ENCODE results near the gene TLR10.
A peak's percentile ranks its signal among the peaks of the same experiment; 100 is the strongest.

TLR10 gene

DNA sequence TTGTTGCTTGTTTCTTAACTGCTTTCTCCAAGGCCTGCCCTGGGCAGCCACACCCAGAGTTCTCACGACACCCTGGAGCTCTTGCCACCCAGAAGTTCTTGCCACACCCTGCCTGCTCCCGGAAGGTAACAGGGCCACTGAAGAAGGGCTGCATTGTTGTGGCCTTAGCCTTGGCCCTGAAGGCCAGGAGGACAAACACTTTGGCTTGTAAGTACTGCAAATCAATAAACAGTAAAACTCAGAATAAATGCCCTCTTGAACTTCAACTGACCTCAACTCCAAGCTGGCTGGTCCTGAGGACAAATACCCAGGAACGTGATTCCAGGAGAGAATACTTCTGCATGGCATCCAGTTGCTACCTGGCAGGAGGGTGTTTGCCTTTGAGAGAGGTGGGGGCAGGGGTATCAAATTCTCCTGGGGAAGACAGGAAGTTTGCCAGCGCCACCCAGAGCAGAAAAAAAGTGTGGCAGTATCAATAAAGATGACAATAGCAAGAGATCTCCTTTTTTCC lies 54.1 kb downstream of the TLR10 start:
- no peak for DNase-seq

DNA sequence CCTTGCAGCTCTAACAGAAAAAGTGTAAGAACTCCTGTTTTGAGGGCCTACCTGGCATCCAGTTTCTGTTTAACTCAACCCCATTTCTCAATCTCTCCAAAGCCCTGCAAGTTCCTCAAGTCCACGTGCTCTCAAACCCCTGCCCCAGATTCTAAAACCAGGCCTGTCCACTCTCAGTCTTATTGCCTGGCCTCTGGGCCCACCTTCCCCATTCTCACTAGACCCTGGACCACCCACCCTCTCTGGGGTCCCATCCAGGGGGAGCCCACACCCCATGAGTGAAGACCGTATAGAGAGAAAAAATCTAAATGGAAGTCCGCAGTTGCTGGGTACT lies 58.3 kb downstream of the TLR10 start:
- DNase-seq: no peak

DNA sequence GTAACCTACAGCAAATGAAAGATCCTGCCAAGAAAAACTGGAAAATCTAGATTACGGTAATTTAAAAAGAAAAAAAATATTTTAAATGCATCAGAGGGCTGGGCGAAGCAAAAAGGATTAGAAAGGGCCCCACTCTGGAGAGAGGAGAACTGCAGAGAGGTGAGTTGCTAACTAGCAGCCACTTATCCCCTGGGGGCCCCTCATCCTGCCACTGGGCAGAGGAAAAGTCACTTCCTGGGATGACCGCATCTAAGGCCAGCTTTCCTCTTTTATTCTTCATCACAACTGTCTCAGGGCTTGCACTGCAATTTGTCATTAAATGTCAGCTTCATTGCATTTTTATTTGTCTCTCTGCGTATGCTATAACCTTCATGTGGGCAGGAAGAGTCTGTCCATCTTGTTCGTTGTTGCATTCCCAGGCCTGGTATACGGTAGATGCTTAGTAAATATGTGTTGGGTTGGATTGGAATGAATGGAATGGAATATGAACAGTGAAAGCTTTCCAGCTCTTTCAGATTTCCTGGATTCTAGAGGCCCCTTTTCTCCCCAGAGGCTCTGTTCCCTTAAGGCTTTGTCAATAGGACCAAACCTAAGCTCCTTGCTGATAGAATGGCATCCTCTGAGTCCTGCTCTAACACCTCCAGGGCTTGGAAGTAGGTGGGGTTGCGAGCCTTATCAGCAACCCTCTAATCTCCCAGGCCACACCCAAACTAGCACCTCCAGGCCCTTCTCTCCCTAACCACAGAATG lies 58.9 kb downstream of the TLR10 start:
- DNase-seq: peak; percentile 64

DNA sequence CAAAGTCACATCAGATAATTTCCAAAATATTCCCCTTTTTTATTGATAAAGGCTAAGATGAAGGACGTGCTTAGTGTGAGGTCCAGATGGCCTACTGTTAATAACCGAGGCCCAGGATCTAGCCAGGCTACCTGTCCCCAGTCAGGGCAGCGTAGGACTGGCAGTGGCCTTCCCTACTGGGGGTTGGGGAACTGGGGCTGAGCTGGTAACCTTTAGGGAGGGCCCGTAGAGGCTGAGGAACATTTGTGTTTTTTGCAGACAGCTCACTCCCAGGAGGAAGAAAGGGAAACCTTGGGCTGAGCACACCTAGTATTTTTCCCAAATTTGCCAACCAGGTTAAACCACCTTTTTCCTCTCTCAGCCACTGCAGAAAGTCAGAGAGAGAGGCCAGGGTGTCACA lies 59.7 kb downstream of the TLR10 start:
- DNase-seq: no peak

Data from fibroblast of skin of abdomen (primary cell).